Measurements from ENCODE around the gene RNASE13.

GRCh38 chr14:21038441-21039422, 4.1 kb upstream of the RNASE13 start:
- TF ChIP-seq POLR2AphosphoS5 (IDR thresholded peaks at IDR 0.05; ENCODE audit: borderline replicate concordance, low read depth, low read length) = no peak
- TF ChIP-seq EZH2 (IDR thresholded peaks at IDR 0.05) = no peak

Measured in SK-N-MC (cell line).